NCI-H526 treated with DMSO at 0.1 percent for 48 hours (cell line): ENCODE measurements around the gene ROR1.
"Not testable (repeated sequence)": the region's sequence is repeated elsewhere in the genome, so short reads cannot be mapped to it uniquely, and the experiment has no call there.

Source experiments
- DNase-seq: peaks from one replicate; lab custom pipeline; 2025; lab: John Stamatoyannopoulos, UW

Gene ROR1

GRCh38 chr1:64186138-64186897 is 412.5 kb downstream of the ROR1 start:
- DNase-seq = no peak

- no peak for DNase-seq
These were observed 413.1 kb downstream of the ROR1 start for GRCh38 chr1:64186898-64187280.

- no peak for DNase-seq
These were observed 413.8 kb downstream of the ROR1 start for GRCh38 chr1:64187646-64188045.

- DNase-seq = no peak
These were observed 418.5 kb downstream of the ROR1 start for GRCh38 chr1:64192290-64192689.

GRCh38 chr1:64194168-64195080 is 420.6 kb downstream of the ROR1 start:
- DNase-seq = no peak

GRCh38 chr1:64195081-64195395 is 421.2 kb downstream of the ROR1 start:
- DNase-seq = no peak

GRCh38 chr1:64196074-64196870 is 422.5 kb downstream of the ROR1 start:
- no peak for DNase-seq

GRCh38 chr1:64197076-64197475 is 423.3 kb downstream of the ROR1 start:
- DNase-seq = no peak

- DNase-seq = no peak
These were observed 425.3 kb downstream of the ROR1 start for GRCh38 chr1:64199154-64199553.

- no peak for DNase-seq
These were observed 426.2 kb downstream of the ROR1 start for GRCh38 chr1:64200064-64200463.

GRCh38 chr1:64203420-64203819 is 429.6 kb downstream of the ROR1 start, which contains the start of gene UBE2U:
TSS of gene UBE2U (plus strand) at chr1:64203623. CDS start at chr1:64204051, 428 bp downstream.
- no peak for DNase-seq

- DNase-seq = no peak
These were observed 435.4 kb downstream of the ROR1 start for GRCh38 chr1:64209221-64209620.

- no peak for DNase-seq
These were observed 438.2 kb downstream of the ROR1 start for GRCh38 chr1:64212031-64212430.

- no peak for DNase-seq
These were observed 441.8 kb downstream of the ROR1 start for GRCh38 chr1:64215576-64215975.

GRCh38 chr1:64220241-64220640 is 446.4 kb downstream of the ROR1 start:
- DNase-seq = no peak

- no peak for DNase-seq
These were observed 449.7 kb downstream of the ROR1 start for GRCh38 chr1:64223329-64224151.

- not testable (repeated sequence) for DNase-seq
These were observed 450.4 kb downstream of the ROR1 start for GRCh38 chr1:64224236-64224635.

GRCh38 chr1:64228167-64228957 is 454.5 kb downstream of the ROR1 start:
- no peak for DNase-seq

- DNase-seq = no peak
These were observed 455.5 kb downstream of the ROR1 start for GRCh38 chr1:64229307-64229706.
